Testis (tissue), 3 donors: ENCODE results near the gene NEU1. TPM values are rescaled to one million over a fixed set of nuclear protein-coding genes. Genes with fewer than 3 reads are reported as not detected.

ENCODE experiments used
- DNase-seq: peaks from one replicate; pipeline ENCODE4 v3.0.0-alpha.2; 2019
- H3K27ac ChIP-seq, 2 donors: fragments of 200-600 bp; sonication (generic); one replicate each; pipeline ENCODE4 v1.5.1; 2019
- H3K27me3 ChIP-seq: fragments of 200-600 bp; sonication (generic); one replicate; pipeline ENCODE4 v1.5.1; 2019
- H3K36me3 ChIP-seq: fragments of 200-600 bp; sonication (generic); one replicate; pipeline ENCODE4 v1.5.1; 2017; ENCODE audit warnings: low read depth; ENCODE audit errors: missing control alignments
- H3K4me1 ChIP-seq: fragments of 200-600 bp; sonication (generic); one replicate; pipeline ENCODE4 v1.5.1; 2019
- H3K4me3 ChIP-seq, 2 donors: fragments of 200-600 bp; sonication (generic); one replicate each; pipeline ENCODE4 v1.5.1; 2017 to 2019
- H3K9me3 ChIP-seq: fragments of 200-600 bp; sonication (generic); one replicate; pipeline ENCODE4 v1.5.1; 2017
- POLR2A ChIP-seq: fragments of 450-650 bp; IDR thresholded peaks from one replicate; pipeline ENCODE4 v1.6.1; 2017; ENCODE audit warnings: antibody characterized with exemption, mild to moderate bottlenecking, moderate library complexity
- WGBS, 2 donors: methylation state at CpG; one replicate each; pipeline ENCODE4 v1.1.5; 2018; 5-methylcytosine and 5-hydroxymethylcytosine counted together
- intact Hi-C: fragments of 100-400 bp; cut with DNase I; formaldehyde crosslinking; loops from one replicate; pipeline ENCODE4 v1.15.1; 2023; ENCODE audit warnings: low total_unique reads
- polyA plus RNA-seq: library from polyadenylated mRNA; stranded (reverse); fragments of 350-450 nt; fragmentation: Illumina TruSeq; extraction: RNeasy Lipid Tissue Mini Kit (QIAGEN cat#74804); gene quantifications from one replicate; pipeline ENCODE4 v1.2.3, GENCODE V29; 2014; ENCODE audit warnings: low read depth, low replicate concordance; ENCODE audit not compliant: insufficient read depth
- total RNA-seq, 2 donors: library from RNA; depleted of rRNA; stranded (reverse); fragments of >200 nt; gene quantifications; one replicate each; pipeline ENCODE4 v1.2.3, GENCODE V29; 2016
- TF ChIP-seq, protein P1 (sequence below), 3 experiments: fragments of 450-650 bp in 2 of 3; fragments of 200-600 bp in 1 of 3; sonication (generic) in 1 of 3; IDR thresholded peaks; one replicate each; pipeline ENCODE4 v1.5.1; 2016 to 2019; ENCODE audit warnings: antibody characterized with exemption in 3 of 3, mild to moderate bottlenecking in 2 of 3, moderate library complexity in 1 of 3

NEU1 gene
- total and polyA plus RNA-seq, 3 donors from 2014 or later: 27.4 to 65.9 (median 31.7) TPM

DNA sequence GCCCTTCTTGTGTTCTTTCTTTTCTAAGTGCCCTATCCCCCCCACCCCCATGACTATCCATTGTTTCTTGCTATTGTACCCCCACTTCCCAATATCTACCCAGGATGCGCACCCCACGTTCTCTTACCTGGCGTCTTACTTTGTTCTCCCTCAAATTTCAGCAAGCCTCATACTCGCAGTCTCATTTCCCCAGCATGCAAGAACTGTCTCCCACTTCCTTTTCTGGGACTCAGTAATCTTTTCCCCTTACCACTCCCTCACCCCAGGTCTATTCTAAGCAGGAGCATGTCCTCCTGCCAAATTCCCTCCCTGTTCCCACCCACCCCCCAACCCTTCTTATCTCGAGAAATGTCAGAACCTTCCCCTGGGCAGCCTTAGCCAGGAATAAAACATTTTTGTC is 36.6 kb upstream of the NEU1 start:
- no peak overlapping the region for H3K27ac ChIP-seq
- H3K36me3 ChIP-seq: no peaks in the 10 kb centered on the region
- intact Hi-C loops: no loop called here
- H3K27me3 ChIP-seq: no peaks in the 10 kb centered on the region
- peaks cover 51% of the 10 kb centered on the region for H3K4me1 ChIP-seq
- no peak for DNase-seq
- H3K9me3 ChIP-seq: no peaks in the 10 kb centered on the region
- 42 to 51% methylated on average over 5 of the region's 5 CpGs for WGBS, 2 donors
- no peak overlapping the region for H3K4me3 ChIP-seq
- no peak for TF ChIP-seq POLR2A
- TF ChIP-seq, protein P1, sequence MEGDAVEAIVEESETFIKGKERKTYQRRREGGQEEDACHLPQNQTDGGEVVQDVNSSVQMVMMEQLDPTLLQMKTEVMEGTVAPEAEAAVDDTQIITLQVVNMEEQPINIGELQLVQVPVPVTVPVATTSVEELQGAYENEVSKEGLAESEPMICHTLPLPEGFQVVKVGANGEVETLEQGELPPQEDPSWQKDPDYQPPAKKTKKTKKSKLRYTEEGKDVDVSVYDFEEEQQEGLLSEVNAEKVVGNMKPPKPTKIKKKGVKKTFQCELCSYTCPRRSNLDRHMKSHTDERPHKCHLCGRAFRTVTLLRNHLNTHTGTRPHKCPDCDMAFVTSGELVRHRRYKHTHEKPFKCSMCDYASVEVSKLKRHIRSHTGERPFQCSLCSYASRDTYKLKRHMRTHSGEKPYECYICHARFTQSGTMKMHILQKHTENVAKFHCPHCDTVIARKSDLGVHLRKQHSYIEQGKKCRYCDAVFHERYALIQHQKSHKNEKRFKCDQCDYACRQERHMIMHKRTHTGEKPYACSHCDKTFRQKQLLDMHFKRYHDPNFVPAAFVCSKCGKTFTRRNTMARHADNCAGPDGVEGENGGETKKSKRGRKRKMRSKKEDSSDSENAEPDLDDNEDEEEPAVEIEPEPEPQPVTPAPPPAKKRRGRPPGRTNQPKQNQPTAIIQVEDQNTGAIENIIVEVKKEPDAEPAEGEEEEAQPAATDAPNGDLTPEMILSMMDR (IDR thresholded peaks at IDR 0.05): no peak

DNA sequence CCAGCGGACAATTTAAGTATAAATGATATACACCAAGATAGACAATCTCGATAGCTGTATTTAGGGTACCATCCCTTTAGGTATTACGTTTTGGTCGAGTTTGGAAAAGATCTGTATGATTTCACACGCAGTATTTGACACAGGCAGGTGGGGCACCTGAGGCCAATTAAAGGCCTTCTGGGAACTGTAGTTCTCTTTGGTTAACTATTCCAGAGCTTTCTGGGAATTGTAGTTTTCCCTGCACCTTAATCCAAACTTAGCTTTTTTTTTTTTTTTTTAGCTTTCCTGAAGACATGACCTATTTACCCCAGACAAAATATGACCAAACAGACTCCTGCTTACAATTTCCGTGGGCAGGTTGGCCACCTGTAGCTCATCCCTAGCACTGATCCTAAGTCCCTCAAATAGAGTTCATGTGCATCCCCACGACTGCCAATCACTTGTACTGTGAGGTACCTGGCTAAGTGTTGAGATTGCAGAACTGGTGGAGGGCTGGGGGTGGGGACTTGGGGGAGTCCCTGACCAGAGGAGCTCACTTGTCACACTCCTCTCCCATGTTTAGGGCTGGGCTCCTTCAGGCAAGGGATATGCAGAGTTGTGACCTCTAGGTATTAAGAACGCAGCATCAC is 35.9 kb upstream of the NEU1 start:
- Histone ChIP-seq H3K36me3 (no peaks in the 10 kb centered on the region), H3K27ac (peak overlapping the region; percentile 80 to 82), H3K9me3 (no peaks in the 10 kb centered on the region), H3K27me3 (no peaks in the 10 kb centered on the region), H3K4me3 (peak overlapping the region; percentile 72 to 94), H3K4me1 (peaks cover 46% of the 10 kb centered on the region)
- intact Hi-C loops: no loop called here
- TF ChIP-seq, protein P1 (IDR thresholded peaks at IDR 0.05): no peak
- TF ChIP-seq POLR2A: no peak
- WGBS, 2 donors: 13 to 14% methylated on average over 8 of the region's 8 CpGs
- peak; percentile 58 for DNase-seq

DNA sequence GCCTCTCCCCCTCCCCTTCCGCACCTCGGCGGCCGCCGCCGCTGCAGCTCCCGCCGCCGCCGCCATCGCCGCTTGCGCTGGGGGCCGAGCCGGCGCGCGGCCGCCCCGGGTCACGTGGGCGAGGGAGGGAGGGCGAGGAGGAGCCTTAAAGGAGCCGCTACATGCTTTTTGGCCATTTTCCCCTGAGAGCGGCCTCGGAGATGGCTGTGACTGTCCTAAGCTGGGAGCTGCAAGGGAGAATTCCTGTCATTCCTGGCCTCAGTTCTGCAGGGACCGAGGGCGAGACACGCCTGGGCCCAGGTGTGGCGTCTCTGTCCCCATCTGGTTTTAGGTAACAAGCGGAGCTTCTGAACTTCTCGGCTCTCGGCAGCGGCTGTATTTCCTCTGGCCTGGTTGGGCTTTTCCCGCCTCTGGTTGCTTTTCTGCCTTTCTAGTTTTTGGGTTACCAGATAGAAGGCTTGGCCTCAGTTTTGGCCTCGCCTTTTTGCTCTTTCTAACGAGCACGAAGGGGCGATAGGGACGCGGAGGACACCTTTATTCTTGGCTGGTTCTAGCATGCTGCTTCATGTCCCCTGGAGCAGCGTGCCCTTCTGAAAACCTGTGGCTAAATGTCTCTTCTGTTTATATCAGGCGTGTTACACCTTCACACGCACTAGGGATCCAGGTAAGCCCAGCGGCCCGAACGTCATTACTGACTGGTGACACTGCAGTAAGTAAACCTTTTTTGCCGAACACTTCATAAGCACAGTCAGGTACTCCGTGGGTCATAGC is 35.2 kb upstream of the NEU1 start, which contains the start of gene EHMT2:
TSS of gene EHMT2 (minus strand) at position 87 of the 771 bp plus-strand sequence. CDS start at position 66, 21 bp downstream.
- intact Hi-C loops: no loop called here
- Histone ChIP-seq H3K9me3 (no peaks in the 10 kb centered on the region), H3K27ac (peak within 1 kb of the TSS; percentile 80 to 82), H3K27me3 (no peaks in the 10 kb centered on the region), H3K4me1 (peaks cover 39% of the 10 kb centered on the region), H3K4me3 (peak within 1 kb of the TSS; percentile 72 to 94), H3K36me3 (no peaks in the 10 kb centered on the region)
- DNase-seq: peak; percentile 89
- WGBS, 2 donors: 0% methylated on average over 18 to 48 of the region's 49 CpGs
- TF ChIP-seq POLR2A: no peak
- TF ChIP-seq, protein P1 (IDR thresholded peaks at IDR 0.05): peak in 1 of 3 experiments; percentile 59

DNA sequence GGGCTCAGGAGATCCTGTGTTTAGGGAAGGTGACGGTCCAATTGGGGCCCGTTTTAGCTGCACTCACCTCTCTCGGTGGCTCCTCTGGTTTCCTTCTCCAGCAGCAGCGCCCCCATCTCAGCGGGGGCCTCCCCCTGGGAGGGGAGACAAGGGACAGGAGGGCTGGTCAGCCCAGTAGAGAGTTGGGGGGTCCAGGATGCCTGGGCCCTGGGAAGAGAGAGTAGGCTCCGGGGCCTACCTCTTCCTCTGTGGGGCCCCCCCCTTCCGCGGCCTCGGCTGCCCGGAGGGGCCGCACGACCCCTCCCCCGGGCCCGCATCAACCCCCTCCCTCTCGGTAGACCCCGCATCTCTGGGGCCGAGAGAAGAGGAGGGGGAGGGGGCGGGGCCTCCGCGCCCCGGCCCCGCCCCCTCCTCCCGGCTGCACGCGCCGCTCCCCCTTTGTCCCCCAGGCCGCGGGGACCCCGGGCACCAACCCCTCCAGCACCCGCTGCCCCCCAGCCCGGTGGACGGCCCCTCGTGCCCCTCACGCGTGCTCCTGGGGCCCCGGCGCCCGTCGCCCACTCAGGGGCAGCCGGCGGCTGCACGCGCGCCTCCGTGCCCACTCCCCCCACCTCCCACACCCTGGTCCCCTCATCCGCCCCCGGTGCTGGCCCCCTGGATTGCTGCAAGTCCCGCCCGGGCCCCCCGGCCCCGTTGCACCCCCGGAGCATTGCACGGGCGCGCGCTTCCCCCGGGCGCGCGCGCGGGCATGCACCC is 34.4 kb upstream of the NEU1 start:
- peak overlapping the region; percentile 75 to 80 for H3K27ac ChIP-seq
- H3K36me3 ChIP-seq: no peaks in the 10 kb centered on the region
- no peak for DNase-seq
- 0% methylated on average over 4 to 33 of the region's 62 CpGs for WGBS, 2 donors
- H3K9me3 ChIP-seq: no peaks in the 10 kb centered on the region
- peaks cover 36% of the 10 kb centered on the region for H3K4me1 ChIP-seq
- TF ChIP-seq, protein P1 (IDR thresholded peaks at IDR 0.05): no peak
- no peak for TF ChIP-seq POLR2A
- intact Hi-C loops: no loop called here
- no peaks in the 10 kb centered on the region for H3K27me3 ChIP-seq
- peak overlapping the region; percentile 72 to 94 for H3K4me3 ChIP-seq
